Endothelial cell of umbilical vein (primary cell): ENCODE measurements around the gene STRN3. TPM values are rescaled to one million over a fixed set of nuclear protein-coding genes. Genes with fewer than 3 reads are reported as not detected.

Experiments
- BruUV-seq: library from RNA; stranded (reverse); fragments of 400-500 nt; replicated peaks from 2 replicates; lab custom pipeline; 2021; lab: Mats Ljungman, UMichigan
- CTCF ChIA-PET: fragments of 300-600, 350-600 bp; sonication (Branson Sonifier 250); formaldehyde crosslinking; loops from one replicate; lab custom pipeline; 2021; ENCODE audit warnings: antibody characterized with exemption, inconsistent platforms; lab: Charles Lee
- POLR2A ChIA-PET: fragments of 300-600, 350-600 bp; sonication (Branson Sonifier 250); formaldehyde crosslinking; loops from one replicate; lab custom pipeline; 2021; ENCODE audit warnings: antibody characterized with exemption, inconsistent platforms; lab: Charles Lee
- DNase-seq: peaks from one replicate; pipeline ENCODE4 v3.0.0-alpha.2; 2011; ENCODE audit warnings: low read depth, low spot score
- FAIRE-seq: peaks from 2 replicates; lab custom pipeline; 2011; peaks lifted over from hg19 to GRCh38; lab: Jason Lieb, UNC
- H2AFZ ChIP-seq: 2 replicates; pipeline ENCODE4 v1.6.0; 2012; ENCODE audit warnings: low read depth, low read length, control low read depth, inconsistent platforms
- H3K27ac ChIP-seq: 2 replicates; pipeline ENCODE4 v1.5.1; 2011; ENCODE audit warnings: low read depth, mild to moderate bottlenecking, control low read depth, low read length, moderate library complexity; ENCODE audit not compliant: insufficient read depth
- H3K27me3 ChIP-seq, 2 experiments: 2 replicates each; pipeline versions ENCODE4 v1.6.0 to v1.6.1; 2011; ENCODE audit warnings: low read length in 2 of 2, mixed read lengths in 1 of 2; ENCODE audit not compliant: control insufficient read depth in 2 of 2, insufficient read depth in 2 of 2
- H3K36me3 ChIP-seq, 2 experiments: 2 replicates in 1 of 2; 3 replicates in 1 of 2; pipeline ENCODE4 v1.5.1; 2011; ENCODE audit warnings: low read length in 2 of 2, mild to moderate bottlenecking in 1 of 2, moderate library complexity in 1 of 2; ENCODE audit not compliant: control insufficient read depth in 2 of 2, insufficient read depth in 2 of 2; ENCODE audit errors: extremely low read depth in 1 of 2
- H3K4me1 ChIP-seq: 3 replicates; pipeline ENCODE4 v1.5.1; 2011; ENCODE audit warnings: mild to moderate bottlenecking, low read length; ENCODE audit not compliant: control insufficient read depth, insufficient read depth; ENCODE audit errors: extremely low read depth
- H3K4me2 ChIP-seq: 2 replicates; pipeline ENCODE4 v1.6.1; 2011; ENCODE audit warnings: low read length, control low read depth, mixed read lengths; ENCODE audit not compliant: insufficient read depth
- H3K4me3 ChIP-seq, 3 experiments: fragments of 200-600 bp in 1 of 3; sonication (generic), shearing (Covaris generic) in 1 of 3; replicated peaks in 1 of 3; 2 replicates each; pipeline ENCODE4 v1.5.1; 2011 to 2016; ENCODE audit warnings: control low read depth in 3 of 3, low read length in 3 of 3, mild to moderate bottlenecking in 2 of 3, inconsistent platforms in 1 of 3, low read depth in 1 of 3, moderate library complexity in 1 of 3; ENCODE audit not compliant: insufficient read depth in 1 of 3
- H3K79me2 ChIP-seq: 2 replicates; pipeline ENCODE4 v1.6.0; 2012; ENCODE audit warnings: low read length, inconsistent platforms; ENCODE audit not compliant: control insufficient read depth, insufficient read depth
- H3K9ac ChIP-seq: replicated peaks from 2 replicates; pipeline ENCODE3; 2011; ENCODE audit warnings: low read length, control low read depth; ENCODE audit not compliant: insufficient read depth; ENCODE audit errors: extremely low read depth
- H3K9me1 ChIP-seq: replicated peaks from 3 replicates; pipeline ENCODE4 v1.6.0; 2011; ENCODE audit warnings: mild to moderate bottlenecking, low read length; ENCODE audit not compliant: control insufficient read depth, insufficient read depth; ENCODE audit errors: extremely low read depth
- H3K9me3 ChIP-seq: replicated peaks from 2 replicates; pipeline ENCODE4 v1.5.1; 2012; ENCODE audit warnings: low read length, inconsistent platforms; ENCODE audit not compliant: control insufficient read depth, insufficient read depth
- H4K20me1 ChIP-seq: replicated peaks from 2 replicates; pipeline ENCODE3; 2011; ENCODE audit warnings: mild to moderate bottlenecking, low read length; ENCODE audit not compliant: control insufficient read depth, insufficient read depth; ENCODE audit errors: extremely low read depth
- CTCF ChIP-seq, 2 donors: IDR thresholded peaks; 1 replicate in 1 of 2; 2 replicates in 1 of 2; pipeline ENCODE4 v1.5.1; 2011; ENCODE audit warnings: low read length in 2 of 2, mild to moderate bottlenecking in 2 of 2, moderate library complexity in 2 of 2, control low read depth in 1 of 2, inconsistent platforms in 1 of 2, low read depth in 1 of 2; ENCODE audit not compliant: insufficient read depth in 1 of 2; ENCODE audit errors: extremely low read depth in 1 of 2
- EZH2 ChIP-seq: IDR thresholded peaks from 2 replicates; pipeline ENCODE4 v1.6.1; 2012; ENCODE audit warnings: borderline replicate concordance, low read depth, mild to moderate bottlenecking, moderate library complexity, low read length, inconsistent platforms; ENCODE audit not compliant: severe bottlenecking
- FOS ChIP-seq: IDR thresholded peaks from 2 replicates; pipeline ENCODE4 v1.6.1; 2011; ENCODE audit warnings: mild to moderate bottlenecking, low read length, moderate library complexity, borderline replicate concordance; ENCODE audit not compliant: insufficient read depth
- GATA2 ChIP-seq: IDR thresholded peaks from 2 replicates; pipeline ENCODE4 v1.7.0; 2011; ENCODE audit warnings: low read depth, mild to moderate bottlenecking, moderate library complexity, mixed read lengths, low read length; ENCODE audit not compliant: insufficient read length, insufficient read depth
- JUN ChIP-seq: IDR thresholded peaks from 2 replicates; pipeline ENCODE4 v1.6.1; 2011; ENCODE audit warnings: borderline replicate concordance, low read depth; ENCODE audit not compliant: insufficient read length, insufficient read depth
- MAX ChIP-seq: IDR thresholded peaks from 2 replicates; pipeline ENCODE4 v1.6.1; 2011; ENCODE audit not compliant: insufficient read depth, insufficient read length
- MYC ChIP-seq: IDR thresholded peaks from one replicate; pipeline ENCODE4 v1.6.1; 2011; ENCODE audit warnings: mild to moderate bottlenecking, low read depth, low read length
- POLR2A ChIP-seq: IDR thresholded peaks from 2 replicates; pipeline ENCODE4 v1.6.1; 2012; ENCODE audit warnings: low read depth, mild to moderate bottlenecking, control low read depth, low read length
- POLR2AphosphoS5 ChIP-seq: IDR thresholded peaks from 2 replicates; pipeline ENCODE4 v1.6.1; 2012; ENCODE audit warnings: low read depth, mild to moderate bottlenecking, control low read depth, low read length, moderate library complexity; ENCODE audit not compliant: insufficient read depth
- dilution Hi-C: fragments of 300-500 bp; cut with MboI; formaldehyde crosslinking; loops from one replicate; pipeline ENCODE4 v1.15.0; 2019; ENCODE audit warnings: low sequenced_read_pairs; ENCODE audit not compliant: extremely low pct_ligation_motif_present
- intact Hi-C: fragments of 100-400 bp; cut with micrococcal nuclease; formaldehyde crosslinking; loops from one replicate; pipeline ENCODE4 v1.10.0; 2022
- polyA plus RNA-seq, 4 experiments: library from polyadenylated mRNA; depleted of rRNA in 3 of 4; stranded (reverse) in 3 of 4; unstranded in 1 of 4; fragments of >200 nt; gene quantifications; 2 replicates each; pipeline versions ENCODE4 v1.2.1 to v1.2.3, GENCODE V29; 2011 to 2012; ENCODE audit warnings: missing spikeins in 1 of 4
- total RNA-seq: library from RNA; stranded (reverse); gene quantifications from 2 replicates; pipeline ENCODE4 v1.2.3, GENCODE V29; 2021

The STRN3 gene
- total and polyA plus RNA-seq, 2 donors (not counting 3 experiments of a cell fraction or from before 2014, with no cell fraction given), result 8.4 to 35.1 TPM

GRCh38 chr14:30943694-30944093 is 82.5 kb downstream of the STRN3 start:
- no peak overlapping the region for H3K9ac ChIP-seq
- peaks cover 14% of the 10 kb centered on the region for H3K79me2 ChIP-seq
- no peaks in the 10 kb centered on the region for H3K9me3 ChIP-seq
- ChIA-PET CTCF (interaction anchor here (1.3 kb wide), 1 partner anchor 36 kb away, joined by 3 read pairs; no protein-coding TSS in a partner anchor), POLR2A (interaction anchor here (0.5 kb wide), 1 partner anchor 109 kb away, joined by 4 read pairs; no protein-coding TSS in a partner anchor)
- H3K4me2 ChIP-seq, result no peak overlapping the region
- intact Hi-C loops, result no loop called here
- H3K36me3 ChIP-seq, result peaks cover 4 to 19% of the 10 kb centered on the region in 2 experiments
- no peak overlapping the region for H3K27ac ChIP-seq
- no peaks in the 10 kb centered on the region for H4K20me1 ChIP-seq
- TF ChIP-seq POLR2AphosphoS5 (no peak), GATA2 (no peak), FOS (no peak), MAX (no peak), CTCF (IDR thresholded peaks at IDR 0.05; ENCODE audit: extremely low read depth in 1 of 2, insufficient read depth in 1 of 2, low read depth in 1 of 2, low read length in 2 of 2) (no peak), POLR2A (no peak), MYC (no peak), JUN (no peak), EZH2 (no peak)
- H3K4me3 ChIP-seq, result no peak overlapping the region
- H2AFZ ChIP-seq, result no peak overlapping the region
- no peaks in the 10 kb centered on the region for H3K9me1 ChIP-seq
- FAIRE-seq, result no peak
- peaks cover 18% of the 10 kb centered on the region for H3K4me1 ChIP-seq
- no peak for DNase-seq
- dilution Hi-C loops, result no loop called here
- BruUV-seq, result no TSS peak
- H3K27me3 ChIP-seq, result no peaks in the 10 kb centered on the region
